GM19438 (cell line): ENCODE measurements around the gene ARF1.

Experiments used
- ATAC-seq: cut with Tn5 transposase; IDR thresholded peaks from one replicate; pipeline ENCODE4 v1.9.1; 2021; ENCODE audit warnings: low read depth; ENCODE audit not compliant: unreplicated experiment

ARF1 gene

GRCh38 chr1:228084325-228084724 lies 1.8 kb downstream of the ARF1 start:
- ATAC-seq: no peak

GRCh38 chr1:228084797-228085196 lies 2.3 kb downstream of the ARF1 start:
- no peak for ATAC-seq

GRCh38 chr1:228085287-228085951 lies 2.9 kb downstream of the ARF1 start:
- no peak for ATAC-seq

- ATAC-seq: no peak
Observed at GRCh38 chr1:228087771-228088251, 5.3 kb downstream of the ARF1 start.

GRCh38 chr1:228088586-228089498 lies 6.3 kb downstream of the ARF1 start:
- no peak for ATAC-seq

- ATAC-seq: no peak
Observed at GRCh38 chr1:228089519-228090380, 7.2 kb downstream of the ARF1 start.

- ATAC-seq: no peak
Observed at GRCh38 chr1:228090613-228091081, 8.1 kb downstream of the ARF1 start.

- ATAC-seq: no peak
Observed at GRCh38 chr1:228091084-228091483, 8.6 kb downstream of the ARF1 start.

- no peak for ATAC-seq
Observed at GRCh38 chr1:228092342-228093049, 10.0 kb downstream of the ARF1 start.

- ATAC-seq: no peak
Observed at GRCh38 chr1:228093050-228093906, 10.8 kb downstream of the ARF1 start.

- ATAC-seq: no peak
Observed at GRCh38 chr1:228094432-228095016, 12.0 kb downstream of the ARF1 start.

GRCh38 chr1:228095161-228095560 lies 12.7 kb downstream of the ARF1 start:
- no peak for ATAC-seq

- ATAC-seq: no peak
Observed at GRCh38 chr1:228095938-228096337, 13.4 kb downstream of the ARF1 start.

- ATAC-seq: no peak
Observed at GRCh38 chr1:228096416-228097332, 14.2 kb downstream of the ARF1 start.

GRCh38 chr1:228097333-228098081 lies 15.0 kb downstream of the ARF1 start:
- no peak for ATAC-seq

- ATAC-seq: no peak
Observed at GRCh38 chr1:228098323-228098931, 15.9 kb downstream of the ARF1 start.

GRCh38 chr1:228099331-228099732 lies 16.8 kb downstream of the ARF1 start:
- no peak for ATAC-seq
